HG02610 (cell line): Measurements from ENCODE around the gene CNDP1.

Source experiments
- ATAC-seq: cut with Tn5 transposase; IDR thresholded peaks from one replicate; pipeline ENCODE4 v1.9.1; 2021; ENCODE audit warnings: mild to moderate bottlenecking, moderate library complexity; ENCODE audit not compliant: unreplicated experiment

The CNDP1 gene

GRCh38 chr18:74506448-74507084, 27.7 kb upstream of the CNDP1 start:
- no peak for ATAC-seq

- ATAC-seq: no peak
Observed at GRCh38 chr18:74507097-74507881, 27.0 kb upstream of the CNDP1 start.

GRCh38 chr18:74507927-74508326, 26.4 kb upstream of the CNDP1 start:
- ATAC-seq: no peak

GRCh38 chr18:74508366-74508765, 25.9 kb upstream of the CNDP1 start:
- ATAC-seq: no peak

- no peak for ATAC-seq
Observed at GRCh38 chr18:74508821-74509225, 25.5 kb upstream of the CNDP1 start.

- ATAC-seq: no peak
Observed at GRCh38 chr18:74509856-74510769, 24.2 kb upstream of the CNDP1 start.

- no peak for ATAC-seq
Observed at GRCh38 chr18:74510770-74511095, 23.6 kb upstream of the CNDP1 start.

- no peak for ATAC-seq
Observed at GRCh38 chr18:74511823-74512222, 22.5 kb upstream of the CNDP1 start.

- ATAC-seq: no peak
Observed at GRCh38 chr18:74512321-74513053, 21.8 kb upstream of the CNDP1 start.

- ATAC-seq: no peak
Observed at GRCh38 chr18:74513149-74513882, 21.0 kb upstream of the CNDP1 start.

- no peak for ATAC-seq
Observed at GRCh38 chr18:74513883-74514205, 20.5 kb upstream of the CNDP1 start.

- ATAC-seq: no peak
Observed at GRCh38 chr18:74514860-74515495, 19.3 kb upstream of the CNDP1 start.

- no peak for ATAC-seq
Observed at GRCh38 chr18:74515620-74516231, 18.6 kb upstream of the CNDP1 start.

- no peak for ATAC-seq
Observed at GRCh38 chr18:74516271-74517235, 17.7 kb upstream of the CNDP1 start.

GRCh38 chr18:74517236-74517630, 17.1 kb upstream of the CNDP1 start:
- ATAC-seq: no peak

GRCh38 chr18:74518456-74519295, 15.6 kb upstream of the CNDP1 start:
- ATAC-seq: no peak

GRCh38 chr18:74519320-74520095, 14.8 kb upstream of the CNDP1 start:
- no peak for ATAC-seq
